Fibroblast of upper back skin (primary cell): Measurements from ENCODE around the gene TFAP2A.

Experiments used
- DNase-seq: peaks from one replicate; pipeline ENCODE4 v3.0.0-alpha.2; 2013

Gene TFAP2A

DNA sequence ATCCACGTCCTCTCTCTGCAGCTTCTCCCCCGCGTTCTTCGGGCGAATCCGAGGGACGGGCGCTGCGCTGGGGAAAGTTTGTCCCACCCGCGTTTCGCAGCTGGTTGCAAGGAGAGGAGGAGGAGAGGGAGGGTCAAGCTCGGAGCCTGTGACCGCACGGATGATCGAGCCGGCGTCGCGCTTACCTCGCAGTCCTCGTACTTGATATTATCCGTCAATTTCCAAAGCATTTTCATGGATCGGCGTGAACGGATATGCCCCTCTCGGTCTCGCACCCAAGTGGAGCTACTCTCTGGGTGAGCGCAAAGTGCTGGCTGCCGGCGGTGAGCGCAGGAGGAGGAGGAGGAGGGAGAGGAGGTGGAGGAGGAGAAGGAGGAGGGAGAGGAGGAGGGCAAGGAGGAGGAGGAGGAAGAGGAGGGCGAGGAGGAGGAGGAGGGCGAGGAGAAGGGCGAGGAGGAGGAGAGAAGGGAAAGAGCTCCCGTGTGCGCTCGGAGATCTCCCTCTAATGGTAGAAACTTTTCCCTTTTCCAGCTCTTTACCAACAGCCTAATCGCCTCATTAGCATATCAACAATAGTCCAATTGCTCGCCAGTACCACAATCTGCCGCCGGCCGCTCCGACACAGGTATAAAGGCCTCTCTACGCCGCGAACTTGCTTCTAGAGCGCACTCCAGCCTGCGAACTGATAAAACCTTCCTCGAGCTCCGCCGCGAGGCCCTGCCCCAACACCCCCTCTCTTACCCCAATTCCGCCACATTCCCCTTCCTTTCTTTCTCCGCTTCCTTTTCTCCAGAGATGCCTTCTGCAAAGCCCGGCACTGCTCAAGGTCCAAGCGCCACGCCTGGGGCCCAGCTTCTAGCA lies at the start of gene TFAP2A:
TSS of gene TFAP2A (minus strand) at position 319 of the 861 bp plus-strand sequence. CDS start at position 236, 83 bp downstream.
- no peak for DNase-seq

DNA sequence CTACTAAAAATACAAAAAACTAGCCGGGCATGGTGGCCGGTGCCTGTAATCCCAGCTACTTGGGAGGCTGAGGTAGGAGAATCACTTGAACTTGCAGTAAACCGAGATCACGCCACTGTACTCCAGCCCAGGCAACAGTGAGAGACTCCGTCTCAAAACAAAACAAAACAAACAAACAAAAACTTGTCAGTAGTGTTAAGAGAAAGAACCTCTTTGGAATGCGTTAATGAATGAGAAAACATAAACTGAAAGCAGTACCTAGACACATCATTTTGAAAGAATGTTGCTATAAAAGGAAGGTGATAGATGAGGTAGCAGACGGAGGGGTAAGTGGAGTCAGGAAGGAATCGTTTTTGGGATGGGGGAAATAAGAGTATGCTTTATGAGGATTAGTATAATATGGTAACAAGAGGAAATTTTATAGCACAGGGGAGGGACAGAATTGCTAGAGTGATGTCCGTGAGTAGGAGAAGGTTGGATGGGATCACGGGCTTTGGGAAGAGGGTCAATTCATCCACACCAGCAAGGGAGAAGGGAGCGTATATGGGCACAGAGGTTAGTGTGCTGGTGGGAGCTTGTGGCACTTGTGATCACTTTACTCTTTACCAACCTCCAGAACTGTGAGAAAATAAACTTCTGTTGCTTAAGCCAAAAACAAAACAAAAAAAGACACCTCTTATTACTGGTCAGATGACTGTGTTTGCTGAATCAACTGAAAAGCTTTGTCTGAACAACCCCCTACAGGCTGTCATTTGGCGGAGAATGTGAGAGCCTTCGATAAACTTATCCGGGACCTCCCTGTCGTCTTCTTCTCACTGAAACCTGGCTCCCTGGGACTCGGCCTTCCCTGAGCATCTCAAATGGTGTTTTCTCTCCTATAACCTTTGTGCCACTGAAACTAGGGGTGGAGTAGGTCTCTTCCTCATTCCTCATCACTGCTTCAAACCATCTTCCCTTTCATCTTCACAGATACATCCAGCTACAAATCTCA lies 48.9 kb upstream of the TFAP2A start:
- no peak for DNase-seq

DNA sequence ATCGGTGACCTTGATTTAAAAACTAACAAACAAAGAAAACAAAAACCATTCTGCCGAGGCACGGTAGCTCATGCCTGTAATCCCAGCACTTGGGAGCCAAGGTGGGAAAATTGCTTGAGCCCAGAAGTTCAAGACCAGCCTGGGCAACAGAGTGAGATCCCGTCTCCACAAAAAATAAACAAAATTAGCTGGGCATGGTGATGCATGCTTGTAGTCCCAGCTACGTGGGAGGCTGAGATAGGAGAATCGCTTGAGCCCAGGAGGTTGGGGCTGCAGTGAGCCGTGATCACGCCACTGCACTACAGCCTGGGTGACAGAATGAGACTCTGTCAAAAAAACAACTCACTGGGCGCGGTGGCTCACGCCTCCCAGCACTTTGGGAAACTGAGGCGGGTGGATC lies 48.2 kb upstream of the TFAP2A start:
- no peak for DNase-seq

DNA sequence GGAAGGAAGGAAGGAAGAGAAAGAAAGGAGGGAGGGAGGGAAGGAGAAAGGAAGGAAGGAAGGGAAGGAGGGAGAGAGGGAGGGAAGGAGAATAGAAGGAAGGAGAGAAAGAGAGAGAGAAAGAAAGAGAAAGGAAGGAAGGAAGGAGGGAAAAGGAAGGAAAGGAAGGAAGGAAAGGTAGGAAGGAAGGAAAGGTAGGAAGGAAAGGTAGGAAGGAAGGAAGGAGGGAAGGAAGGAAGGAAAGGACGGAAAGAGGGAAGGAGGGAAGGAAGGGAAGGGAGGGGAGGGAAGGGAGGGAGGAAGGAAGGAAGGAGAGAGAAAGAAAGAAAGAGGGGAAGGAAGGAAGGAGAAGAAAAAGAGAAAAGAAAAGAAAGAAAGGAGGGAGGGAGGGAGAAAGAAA lies 47.0 kb upstream of the TFAP2A start:
- no peak for DNase-seq

DNA sequence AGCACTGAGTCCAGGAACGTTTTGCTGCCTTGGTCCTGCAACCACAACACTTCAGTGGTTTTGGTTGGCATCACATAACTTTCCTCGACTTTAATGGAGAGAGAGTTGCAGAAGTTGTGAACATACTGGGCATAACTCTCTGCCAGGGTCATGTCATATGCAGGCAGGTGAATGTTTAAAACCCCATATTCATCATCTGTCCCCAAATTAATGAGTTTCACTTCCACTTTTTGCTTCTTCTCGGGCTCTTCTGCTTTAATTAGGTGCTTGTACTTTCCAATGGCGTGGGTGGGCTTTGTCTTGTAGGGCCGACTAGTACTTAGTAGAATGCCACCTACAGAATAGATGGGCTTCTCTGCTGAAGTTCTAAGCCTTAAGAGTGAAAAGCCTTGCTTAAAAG lies 45.2 kb upstream of the TFAP2A start:
- no peak for DNase-seq

DNA sequence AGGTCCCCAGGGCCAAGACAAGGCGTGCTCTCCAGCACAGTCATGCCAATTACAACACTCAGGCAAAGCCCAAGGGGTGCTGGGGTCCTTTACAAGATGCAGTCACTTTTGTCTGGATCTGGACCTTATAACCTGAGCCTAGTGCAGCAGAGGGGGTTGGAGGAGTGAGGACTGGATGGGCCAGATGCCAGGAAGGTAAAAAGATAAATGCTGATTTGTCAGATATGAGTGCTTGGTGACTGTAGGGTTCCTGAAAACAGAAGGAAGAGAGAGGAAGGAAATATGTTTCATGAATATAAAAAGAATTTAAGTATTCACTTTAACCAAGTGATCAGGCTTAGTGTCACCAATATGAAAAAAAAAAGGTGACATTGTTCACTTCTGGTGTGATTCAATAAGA lies 43.4 kb upstream of the TFAP2A start:
- DNase-seq, result no peak

DNA sequence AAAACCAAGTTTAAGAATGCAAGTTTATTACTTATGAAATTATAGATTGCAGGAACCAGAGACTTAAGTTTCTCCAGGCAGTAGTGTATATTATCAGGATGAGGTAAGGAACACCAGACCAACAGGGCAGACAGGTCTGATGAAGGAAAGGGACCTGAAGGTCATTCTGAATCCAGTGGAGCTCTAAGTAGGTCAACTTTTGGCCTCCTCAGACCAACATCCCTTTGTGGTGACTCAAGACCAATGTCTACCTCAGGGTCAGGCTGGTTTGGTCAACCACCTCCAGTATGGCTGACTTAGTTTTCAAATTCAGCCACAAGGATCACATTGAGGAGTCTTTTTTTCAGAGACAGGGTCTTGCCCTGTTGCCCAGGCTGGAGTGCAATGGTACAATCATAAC lies 38.7 kb upstream of the TFAP2A start:
- no peak for DNase-seq

DNA sequence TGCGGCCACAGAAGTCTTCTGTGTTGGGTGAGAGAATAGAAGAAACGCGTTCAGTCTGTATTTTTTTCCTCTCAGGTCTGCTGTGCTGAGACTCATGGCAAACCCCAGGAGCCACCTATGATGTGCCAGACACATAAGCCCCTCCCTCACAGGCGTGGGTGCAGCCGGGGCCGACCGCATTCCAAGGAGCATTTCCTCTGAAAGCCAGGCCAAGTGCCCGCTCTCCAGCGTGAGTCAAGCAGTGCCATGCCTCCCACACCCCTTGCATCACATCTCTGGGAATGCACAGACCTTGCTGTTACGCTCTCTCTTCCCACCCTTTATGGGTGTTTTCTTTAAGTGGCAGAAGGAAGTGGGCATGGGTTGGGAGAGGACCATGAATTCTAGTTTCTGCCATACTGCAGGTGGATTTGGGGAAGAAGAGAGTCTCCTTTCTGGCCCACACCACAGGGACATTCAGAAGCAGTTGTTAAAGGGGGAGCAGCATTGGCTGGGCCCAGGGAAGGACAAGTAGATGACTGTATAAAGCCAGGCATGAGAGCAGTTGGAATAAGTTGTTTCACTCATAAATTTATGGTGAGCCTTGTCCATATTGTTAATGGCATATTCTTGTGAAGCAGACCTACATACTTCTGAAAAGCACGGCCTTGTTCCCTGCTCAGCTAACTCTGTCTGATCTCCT lies 37.1 kb upstream of the TFAP2A start:
- peak; percentile 9 for DNase-seq

DNA sequence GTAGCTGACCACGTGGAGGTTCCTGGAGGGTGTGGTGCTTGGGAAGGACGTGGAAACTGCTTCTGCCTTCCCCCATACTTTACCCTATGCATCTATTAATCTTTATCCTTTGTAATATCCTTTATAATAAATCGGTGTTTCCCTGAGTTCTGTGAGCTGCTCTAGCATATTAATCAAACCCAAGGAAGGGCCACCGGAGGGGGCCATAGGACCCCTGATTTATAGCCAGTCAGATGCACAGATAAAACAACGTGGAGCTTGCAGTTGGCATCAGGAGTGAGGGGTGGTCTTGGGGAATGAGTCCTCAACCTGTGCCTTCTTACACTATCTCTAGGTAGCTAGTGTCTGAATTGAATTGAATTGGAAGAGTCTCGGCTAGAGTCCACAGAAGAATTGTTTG lies 36.5 kb upstream of the TFAP2A start:
- no peak for DNase-seq

DNA sequence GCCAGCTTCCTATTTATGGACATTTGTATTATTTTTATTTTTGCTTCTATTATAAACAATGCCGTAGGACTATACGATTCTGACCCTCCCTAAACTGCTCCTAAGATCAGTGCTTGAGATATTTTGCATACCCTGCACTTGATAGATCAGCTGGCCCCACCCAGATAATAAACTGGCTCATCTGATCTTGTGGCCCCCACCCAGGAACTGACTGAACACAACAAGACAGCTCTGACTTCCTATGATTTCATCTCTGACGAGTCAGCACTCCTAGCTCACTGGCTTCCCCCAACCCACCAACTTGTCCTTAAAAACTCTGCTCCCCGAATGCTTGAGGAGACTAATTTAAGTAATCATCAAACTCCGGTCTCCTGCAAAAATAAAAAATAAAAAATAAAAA lies 34.9 kb upstream of the TFAP2A start:
- no peak for DNase-seq

DNA sequence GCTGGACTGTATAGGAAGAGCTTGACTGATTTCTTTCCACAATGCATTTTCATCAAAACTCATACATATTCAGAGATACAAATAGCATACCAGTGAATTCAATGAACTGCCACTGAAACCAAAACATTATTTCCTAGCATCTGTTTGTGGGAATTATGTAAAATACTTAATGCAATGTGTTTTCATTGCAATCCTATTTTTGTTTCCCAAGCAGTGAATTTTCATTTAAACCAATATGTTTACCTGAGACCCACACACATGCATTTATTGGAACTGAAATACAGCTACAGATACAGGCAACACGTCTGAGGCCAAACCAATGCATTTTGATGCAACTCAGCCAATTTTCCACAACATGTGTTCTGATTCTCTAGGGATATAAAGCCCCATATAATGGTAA lies 33.2 kb upstream of the TFAP2A start:
- no peak for DNase-seq

DNA sequence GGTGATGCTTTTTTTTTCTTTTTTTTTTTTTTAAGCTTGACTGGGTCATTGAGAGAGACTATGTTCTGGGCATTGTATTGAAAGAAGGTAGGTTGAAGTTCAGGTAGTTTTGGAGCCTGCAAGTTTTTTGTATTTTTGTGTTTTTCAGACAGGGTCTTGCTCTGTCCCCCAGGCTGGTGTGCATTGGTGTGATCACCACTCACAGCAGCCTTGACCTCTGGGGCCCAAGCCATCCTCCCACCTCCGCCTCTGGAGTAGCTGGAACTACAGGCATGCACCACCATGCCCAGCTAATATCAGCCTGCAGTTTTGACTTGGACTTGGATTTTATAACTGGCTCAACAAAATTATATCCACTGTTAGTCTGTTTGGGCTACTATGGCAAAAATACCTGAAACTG lies 31.7 kb upstream of the TFAP2A start:
- no peak for DNase-seq

DNA sequence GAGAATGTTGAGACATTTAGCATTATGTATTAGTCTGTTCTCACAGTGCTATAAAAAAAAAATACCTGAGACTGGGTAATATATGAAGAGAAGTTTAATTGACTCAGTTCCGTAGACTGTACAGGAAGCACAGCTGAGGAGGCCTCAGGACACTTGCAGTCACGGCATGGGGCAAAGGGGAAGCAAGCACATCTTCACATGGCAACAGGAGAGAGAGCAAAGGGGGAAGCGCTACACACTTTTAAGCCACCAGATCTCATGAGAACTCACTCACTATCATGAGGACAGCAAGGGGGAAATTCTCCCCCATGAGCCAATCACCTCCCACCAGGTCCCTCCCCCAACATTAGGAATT lies 26.8 kb upstream of the TFAP2A start:
- DNase-seq, result no peak

DNA sequence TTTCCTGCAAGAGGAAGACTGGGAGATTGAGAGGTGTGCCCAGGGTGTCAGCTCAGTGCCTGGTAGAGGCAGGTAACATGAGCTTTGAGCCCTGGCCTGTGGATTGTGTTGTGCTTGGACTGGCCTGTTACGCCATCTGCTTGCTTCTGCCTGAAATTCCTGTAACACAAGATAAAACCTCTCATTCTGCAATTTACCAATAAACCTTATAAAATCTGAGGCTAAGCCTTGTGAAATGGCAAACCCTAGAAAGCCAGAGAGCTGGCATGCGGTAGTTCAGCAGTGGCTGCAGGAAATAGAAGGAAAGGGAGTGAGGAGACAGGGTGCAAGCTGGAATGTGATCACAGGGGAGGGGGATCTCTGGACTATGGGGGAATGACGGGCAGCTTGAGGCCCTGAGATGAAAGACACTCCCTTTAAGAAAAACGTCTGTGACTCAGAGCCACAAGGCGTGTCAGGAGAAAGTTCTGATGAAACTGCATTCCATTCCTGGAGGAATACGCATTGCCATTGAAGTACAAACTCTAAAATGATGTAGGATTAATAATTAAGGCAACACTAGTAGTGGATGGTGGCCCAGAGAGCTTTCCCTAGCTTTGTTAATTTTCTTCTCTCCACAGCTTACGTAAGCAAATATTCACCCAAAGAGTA lies 26.3 kb upstream of the TFAP2A start:
- DNase-seq, result peak; percentile 87

DNA sequence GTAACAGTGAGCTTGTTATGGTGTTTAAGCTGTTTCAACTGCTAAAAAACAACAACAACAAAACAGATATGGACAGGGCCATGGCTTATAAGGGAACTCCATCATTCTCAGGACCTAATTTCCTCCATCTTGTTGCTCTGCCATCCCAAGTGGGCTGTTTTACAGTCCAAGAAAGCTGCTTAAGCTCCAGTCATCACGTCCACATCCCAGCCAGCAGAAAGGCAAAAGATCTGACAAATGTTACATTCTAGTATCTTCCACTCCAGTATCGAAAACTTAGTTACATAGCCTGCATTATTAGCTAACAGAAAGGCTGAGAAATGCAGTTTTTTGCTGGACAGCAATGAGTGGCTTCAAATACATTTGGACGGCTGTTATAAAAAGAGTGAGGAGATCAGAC lies 23.0 kb upstream of the TFAP2A start:
- no peak for DNase-seq

DNA sequence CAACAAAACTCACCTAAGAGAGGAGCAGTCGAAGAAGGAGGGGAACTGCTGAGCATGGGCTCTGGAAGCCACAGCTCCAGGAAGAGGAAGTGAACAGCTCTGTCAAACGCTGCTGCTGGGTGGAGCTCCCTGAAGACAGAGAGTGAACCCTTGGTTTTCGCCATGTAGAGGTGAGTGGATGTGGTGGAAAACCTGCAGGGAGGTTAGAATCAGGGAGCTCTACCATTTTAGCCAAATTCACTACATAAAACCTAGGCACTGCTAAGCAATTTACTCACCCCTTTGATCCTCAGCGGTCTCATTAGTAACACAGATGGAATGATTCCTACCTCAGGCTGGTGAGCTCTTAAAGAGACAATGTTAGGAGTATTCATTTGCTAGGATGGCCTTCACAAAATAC lies 19.4 kb upstream of the TFAP2A start:
- no peak for DNase-seq

DNA sequence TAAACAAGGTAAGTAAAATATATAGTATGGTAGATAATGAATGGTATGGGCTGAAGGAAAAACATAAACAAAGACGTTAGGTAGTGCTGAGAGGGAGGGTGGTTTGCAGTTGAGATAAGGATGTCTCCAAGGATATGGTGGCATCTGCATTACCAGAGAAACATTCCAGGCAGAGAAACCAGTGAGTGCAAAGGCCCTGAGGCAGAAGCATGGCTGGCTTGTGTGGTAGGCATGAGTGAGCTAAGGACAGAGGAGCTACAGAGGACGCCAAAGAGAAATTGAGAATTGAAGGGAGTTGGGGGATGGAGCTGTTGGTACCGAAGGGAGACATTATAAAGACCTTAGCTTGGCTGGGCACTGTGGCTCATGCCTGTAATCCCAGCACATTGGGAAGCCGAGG lies 18.4 kb upstream of the TFAP2A start:
- no peak for DNase-seq

DNA sequence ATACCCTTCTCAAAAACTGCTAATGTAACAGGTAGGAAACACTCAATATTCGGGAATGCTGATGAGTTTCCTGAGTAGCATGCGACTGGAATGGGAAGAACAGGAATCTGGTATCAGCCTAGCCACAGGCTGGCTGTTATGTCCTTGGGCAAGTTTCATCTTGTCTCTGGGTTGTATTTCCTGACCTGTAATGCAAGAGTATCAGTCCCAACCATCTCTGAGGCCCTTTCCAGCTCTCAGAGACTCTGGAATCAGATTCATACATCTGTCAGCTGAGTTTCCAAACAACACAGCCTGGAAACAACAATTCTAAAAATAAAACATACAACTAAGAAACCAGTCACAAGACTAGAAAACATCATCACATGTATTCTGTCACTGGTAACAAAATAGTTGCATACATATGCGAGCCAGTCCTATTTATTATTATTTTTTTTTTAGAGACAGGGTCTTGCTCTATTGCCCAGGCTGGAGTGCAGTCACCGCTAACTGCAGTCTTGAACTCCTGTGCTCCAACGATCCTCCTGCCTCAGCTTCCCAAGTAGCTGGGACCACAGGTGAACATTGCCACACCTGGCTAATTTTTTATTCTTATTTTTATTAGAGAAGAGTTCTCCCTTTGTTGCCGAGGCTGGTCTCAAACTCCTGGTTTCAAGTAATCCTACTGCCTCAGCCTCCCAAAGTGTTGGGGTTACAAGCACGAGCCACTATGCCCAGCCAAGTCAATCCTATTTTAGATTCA lies 16.7 kb upstream of the TFAP2A start:
- DNase-seq, result no peak

DNA sequence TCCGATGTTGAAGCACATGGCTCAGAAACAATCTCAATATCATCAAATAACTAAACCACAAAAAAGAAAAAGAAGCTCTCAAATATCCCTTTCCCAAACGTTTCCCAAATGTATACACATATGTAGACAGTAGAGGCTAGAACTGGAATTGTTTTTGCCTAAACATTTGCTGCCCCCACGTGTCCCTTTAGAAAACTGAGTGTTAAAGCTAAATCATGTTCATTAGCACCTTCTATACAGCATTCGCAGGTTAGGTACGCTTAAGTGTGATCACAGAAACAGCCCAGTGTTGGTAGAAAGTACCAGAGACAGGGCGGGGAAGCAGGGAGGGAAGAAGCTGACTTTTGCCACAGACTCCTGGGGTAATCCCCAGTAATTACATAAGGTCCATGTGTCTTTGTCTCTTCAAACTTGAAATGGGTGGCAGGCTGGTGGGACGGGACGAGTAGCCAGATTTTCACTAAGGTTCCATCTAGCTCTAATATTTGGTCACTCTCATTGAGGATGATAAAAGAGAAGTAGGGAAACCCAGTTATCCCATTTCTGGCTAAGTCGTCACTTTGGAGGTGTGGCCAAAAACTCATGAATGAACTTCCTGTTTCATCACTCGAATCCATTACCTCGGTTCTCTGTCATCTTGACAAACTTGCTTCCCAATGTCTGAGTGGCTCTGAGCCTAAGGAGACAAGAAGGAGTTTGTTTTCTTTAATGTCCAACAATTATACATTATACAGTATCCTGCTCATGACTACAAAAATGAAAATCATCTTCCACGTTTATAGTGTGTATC lies 15.0 kb upstream of the TFAP2A start:
- peak; percentile 43 for DNase-seq

DNA sequence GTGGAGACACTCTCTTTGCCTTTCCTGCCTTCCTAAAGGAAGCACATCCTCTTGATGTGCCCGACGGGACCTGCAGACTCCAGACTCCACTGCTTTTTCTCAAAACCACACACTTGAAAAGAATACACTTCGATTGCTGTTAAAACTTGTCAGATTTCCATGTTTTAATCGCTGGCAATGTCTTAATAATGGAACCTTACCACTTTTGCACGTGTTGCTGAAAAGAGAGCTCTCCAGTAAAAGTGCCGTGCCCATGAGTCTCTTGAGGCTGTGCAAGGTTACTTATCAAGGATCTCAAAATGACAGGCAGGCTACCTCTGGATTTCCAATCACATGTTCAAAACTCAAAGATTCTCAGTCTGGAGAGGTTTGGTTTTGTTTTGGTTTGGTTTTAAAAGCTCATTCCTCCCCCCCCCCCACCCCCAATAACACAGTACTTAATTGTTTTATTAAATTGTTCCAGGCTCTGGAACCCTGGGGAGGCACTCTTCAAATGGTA lies 12.0 kb upstream of the TFAP2A start:
- no peak for DNase-seq
